RWPE2 (cell line): ENCODE data around the gene ADGRL2.

ENCODE experiments used
- ATAC-seq: fragments of 200-7000 bp; cut with Tn5 transposase; 3 replicates; pipeline ENCODE4 v1.9.1; 2021; ENCODE audit warnings: low read depth
- DNase-seq: peaks from one replicate; pipeline ENCODE4 v3.0.0-alpha.2; 2020; ENCODE audit warnings: low spot score
- H3K27ac ChIP-seq: fragments of 450-650 bp; 2 replicates; pipeline ENCODE4 v1.5.1; 2017; ENCODE audit warnings: mild to moderate bottlenecking; ENCODE audit not compliant: poor library complexity, severe bottlenecking
- H3K27me3 ChIP-seq: fragments of 250-450 bp; sonication (Bioruptor Pico); 2 replicates; pipeline ENCODE4 v1.5.1; 2021; ENCODE audit warnings: mild to moderate bottlenecking, moderate library complexity; ENCODE audit not compliant: insufficient read depth, poor library complexity, severe bottlenecking
- H3K36me3 ChIP-seq: fragments of 250-450 bp; sonication (Bioruptor Pico); 2 replicates; pipeline ENCODE4 v1.5.1; 2020; ENCODE audit warnings: low read depth, mild to moderate bottlenecking, moderate library complexity
- H3K4me1 ChIP-seq: fragments of 250-450 bp; sonication (Bioruptor Pico); 2 replicates; pipeline ENCODE4 v1.5.1; 2021; ENCODE audit warnings: mild to moderate bottlenecking, moderate library complexity; ENCODE audit not compliant: insufficient read depth, poor library complexity, severe bottlenecking
- H3K4me3 ChIP-seq: fragments of 250-450 bp; sonication (Bioruptor Pico); 2 replicates; pipeline ENCODE4 v1.5.1; 2021; ENCODE audit warnings: mild to moderate bottlenecking, moderate library complexity; ENCODE audit not compliant: severe bottlenecking
- H3K9me3 ChIP-seq: fragments of 250-450 bp; sonication (Bioruptor Pico); 2 replicates; pipeline ENCODE4 v1.5.1; 2021; ENCODE audit warnings: mild to moderate bottlenecking, moderate library complexity; ENCODE audit not compliant: severe bottlenecking
- CTCF ChIP-seq: fragments of 450-650 bp; IDR thresholded peaks from one replicate; pipeline ENCODE4 v1.5.1; 2017; ENCODE audit warnings: mild to moderate bottlenecking, moderate library complexity; ENCODE audit not compliant: poor library complexity, severe bottlenecking

ADGRL2 gene

GRCh38 chr1:81936853-81937252 is 136.1 kb downstream of the ADGRL2 start:
- TF ChIP-seq CTCF: no peak
- Histone ChIP-seq H3K4me1 (no peaks in the 10 kb centered on the region), H3K27ac (no peak overlapping the region), H3K36me3 (no peaks in the 10 kb centered on the region), H3K27me3 (no peaks in the 10 kb centered on the region), H3K4me3 (no peak overlapping the region), H3K9me3 (no peaks in the 10 kb centered on the region)
- DNase-seq: no peak
- no peak for ATAC-seq

DNA sequence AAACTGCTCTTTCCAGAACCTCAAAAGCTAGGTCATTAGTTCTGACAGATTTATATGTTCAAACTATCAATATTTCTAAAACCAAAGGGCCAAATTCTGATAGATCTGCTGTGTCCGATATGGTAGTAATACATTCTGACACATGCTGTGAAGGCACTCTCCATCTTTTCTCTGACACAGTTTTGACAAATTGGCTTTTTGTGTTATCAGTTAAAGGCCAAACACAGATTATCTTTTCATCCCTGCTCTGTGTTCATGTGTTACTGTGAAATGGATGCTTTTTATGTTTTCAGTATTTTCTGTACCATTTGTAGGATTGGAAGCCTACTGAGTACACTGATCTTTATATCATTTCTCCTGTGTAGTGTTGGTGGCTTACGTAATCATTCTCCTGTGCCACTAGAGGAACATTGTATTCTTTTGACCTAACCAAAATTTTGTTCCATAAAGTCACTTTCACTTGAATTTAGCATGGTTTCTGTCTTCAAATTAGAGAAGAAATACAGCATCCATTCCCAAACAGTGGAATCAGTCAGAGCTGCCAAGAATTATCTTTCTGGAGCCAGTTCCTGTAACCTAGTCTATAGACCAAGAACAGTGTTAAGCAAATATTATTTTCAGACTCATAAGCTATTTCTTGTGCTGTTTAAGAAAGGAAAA is 137.2 kb downstream of the ADGRL2 start:
- no peaks in the 10 kb centered on the region for H3K36me3 ChIP-seq
- ATAC-seq: no peak
- H3K9me3 ChIP-seq: no peaks in the 10 kb centered on the region
- H3K27ac ChIP-seq: no peak overlapping the region
- H3K4me1 ChIP-seq: no peaks in the 10 kb centered on the region
- TF ChIP-seq CTCF: no peak
- DNase-seq: no peak
- no peak overlapping the region for H3K4me3 ChIP-seq
- H3K27me3 ChIP-seq: no peaks in the 10 kb centered on the region

DNA sequence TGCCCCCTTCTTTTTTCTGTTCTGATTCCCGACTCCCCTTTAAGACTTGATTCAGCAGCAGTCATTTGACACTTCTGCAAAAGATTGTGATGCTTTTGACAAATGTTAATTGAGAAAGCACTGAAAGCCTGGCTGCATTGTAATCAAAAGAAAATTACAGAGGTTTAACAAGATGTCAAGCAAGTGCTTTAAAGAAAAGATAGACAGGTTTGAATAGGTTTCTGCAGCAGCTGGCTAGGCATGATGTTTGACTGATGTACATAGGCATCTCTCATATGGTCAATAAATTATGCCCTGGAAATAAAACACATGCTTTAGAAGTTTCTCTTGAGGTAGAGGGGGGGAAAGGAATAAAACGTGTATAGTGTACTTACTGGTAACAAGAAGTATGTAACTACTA is 147.8 kb downstream of the ADGRL2 start:
- no peaks in the 10 kb centered on the region for H3K36me3 ChIP-seq
- H3K9me3 ChIP-seq: no peaks in the 10 kb centered on the region
- DNase-seq: no peak
- H3K4me1 ChIP-seq: peaks cover 9% of the 10 kb centered on the region
- TF ChIP-seq CTCF: no peak
- ATAC-seq: no peak
- H3K27ac ChIP-seq: no peak overlapping the region
- no peaks in the 10 kb centered on the region for H3K27me3 ChIP-seq
- H3K4me3 ChIP-seq: no peak overlapping the region

DNA sequence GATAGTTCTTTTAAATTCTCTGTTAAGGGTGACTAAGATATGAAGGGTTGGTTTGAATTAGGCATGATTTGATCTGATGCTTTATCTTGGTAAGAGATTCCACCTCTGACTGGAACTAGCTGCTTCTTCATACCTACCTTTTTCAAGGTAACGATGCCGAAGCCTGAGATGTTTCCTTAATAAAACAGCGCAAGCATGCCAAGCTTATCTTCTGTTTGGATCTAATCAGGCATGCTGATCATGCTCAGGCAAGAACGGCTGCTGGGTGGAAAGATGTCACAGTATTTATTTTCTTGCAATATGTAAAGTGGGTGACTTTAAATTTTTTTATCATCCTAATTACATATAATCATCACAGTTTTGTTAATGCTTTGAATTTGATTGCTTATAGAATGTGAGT is 148.7 kb downstream of the ADGRL2 start:
- H3K27me3 ChIP-seq: no peaks in the 10 kb centered on the region
- no peaks in the 10 kb centered on the region for H3K36me3 ChIP-seq
- H3K4me3 ChIP-seq: no peak overlapping the region
- peaks cover 9% of the 10 kb centered on the region for H3K4me1 ChIP-seq
- ATAC-seq (peak; percentile 56; the same call in 2 of the 3 replicates), DNase-seq (no peak)
- H3K27ac ChIP-seq: no peak overlapping the region
- H3K9me3 ChIP-seq: no peaks in the 10 kb centered on the region
- no peak for TF ChIP-seq CTCF

- peaks cover 9% of the 10 kb centered on the region for H3K4me1 ChIP-seq
- H3K27me3 ChIP-seq: no peaks in the 10 kb centered on the region
- H3K27ac ChIP-seq: no peak overlapping the region
- no peaks in the 10 kb centered on the region for H3K9me3 ChIP-seq
- DNase-seq: no peak
- H3K4me3 ChIP-seq: no peak overlapping the region
- ATAC-seq: no peak
- TF ChIP-seq CTCF: no peak
- no peaks in the 10 kb centered on the region for H3K36me3 ChIP-seq
These were observed 149.3 kb downstream of the ADGRL2 start for GRCh38 chr1:81950037-81950436.
